GM19372 (cell line): ENCODE results near the gene CCDC34.
"Not testable (repeated sequence)": the region's sequence is repeated elsewhere in the genome, so short reads cannot be mapped to it uniquely, and the experiment has no call there.

ENCODE experiments used
- ATAC-seq: cut with Tn5 transposase; IDR thresholded peaks from one replicate; pipeline ENCODE4 v1.9.1; 2021; ENCODE audit warnings: mild to moderate bottlenecking, low read depth, moderate library complexity; ENCODE audit not compliant: unreplicated experiment

The CCDC34 gene

DNA sequence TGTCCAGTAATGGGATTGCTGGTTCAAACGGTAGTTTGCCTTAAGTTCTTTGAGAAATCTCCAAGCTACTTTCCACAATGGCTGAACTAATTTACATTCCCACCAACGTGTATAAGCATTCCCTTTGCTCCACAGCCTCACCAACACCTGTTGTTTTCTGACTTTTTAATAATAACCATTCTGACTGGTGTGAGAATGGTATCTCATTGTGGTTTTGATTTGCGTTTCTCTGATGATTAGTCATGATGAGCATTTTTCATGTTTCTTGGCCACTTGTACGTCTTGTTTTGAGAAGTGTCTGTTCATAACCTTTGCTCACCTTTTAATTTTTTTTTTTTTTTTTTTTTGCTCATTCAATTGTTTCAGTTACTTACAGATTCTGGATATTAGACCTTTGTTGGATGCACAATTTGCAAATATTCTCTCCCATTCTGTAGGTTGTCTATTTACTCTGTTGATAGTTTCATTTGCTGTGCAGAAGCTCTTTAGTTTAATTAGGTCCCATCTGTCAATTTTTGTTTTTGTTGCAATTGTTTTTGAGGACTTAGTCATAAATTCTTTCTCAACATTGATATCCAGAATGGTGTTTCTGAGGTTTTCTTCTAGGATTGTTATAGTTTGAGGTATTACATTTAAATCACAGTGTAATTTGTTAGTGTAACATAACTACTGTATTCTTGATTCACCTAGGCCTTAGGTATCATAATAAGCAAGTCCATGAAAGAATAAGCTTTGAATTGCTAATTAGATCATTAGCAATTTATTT is 33.0 kb downstream of the CCDC34 start:
- ATAC-seq: no peak

DNA sequence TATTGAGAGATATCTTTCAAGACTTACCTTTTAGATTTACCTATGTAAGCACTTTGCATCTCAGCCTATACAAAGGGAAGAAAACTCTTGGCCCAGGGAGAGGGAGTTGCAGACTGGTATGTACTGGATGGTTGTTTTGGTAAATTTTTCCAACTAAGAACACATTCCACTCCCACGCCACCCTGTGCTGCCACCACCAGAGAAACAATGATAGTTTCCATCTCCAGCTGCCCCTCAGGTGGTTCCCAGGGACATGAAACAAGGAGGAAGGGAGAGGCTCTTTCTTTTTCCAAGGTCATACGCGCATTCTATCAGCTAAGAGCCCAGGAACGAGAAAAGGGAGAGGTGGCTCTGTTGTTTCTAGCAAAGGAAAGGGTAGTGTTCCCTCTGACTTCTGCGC is 34.4 kb downstream of the CCDC34 start:
- no peak for ATAC-seq

DNA sequence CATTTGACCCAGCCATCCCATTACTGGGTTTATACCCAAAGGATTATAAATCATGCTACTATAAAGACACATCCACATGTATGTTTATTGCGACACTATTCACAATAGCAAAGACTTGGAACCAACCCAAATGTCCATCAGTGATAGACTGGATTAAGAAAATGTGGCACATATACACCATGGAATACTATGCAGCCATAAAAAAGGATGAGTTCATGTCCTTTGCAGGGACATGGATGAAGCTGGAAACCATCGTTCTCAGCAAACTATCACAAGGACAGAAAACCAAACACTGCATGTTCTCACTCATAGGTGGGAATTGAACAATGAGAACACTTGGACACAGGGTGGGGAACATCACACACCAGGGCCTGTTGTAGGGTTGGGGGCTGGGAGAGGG is 36.0 kb downstream of the CCDC34 start:
- not testable (repeated sequence) for ATAC-seq

- ATAC-seq: not testable (repeated sequence)
These were observed 40.8 kb downstream of the CCDC34 start for GRCh38 chr11:27322196-27322595.

- ATAC-seq: not testable (repeated sequence)
These were observed 41.7 kb downstream of the CCDC34 start for GRCh38 chr11:27321340-27321739.

GRCh38 chr11:27319072-27319471 is 43.9 kb downstream of the CCDC34 start:
- ATAC-seq: peak; percentile 92

DNA sequence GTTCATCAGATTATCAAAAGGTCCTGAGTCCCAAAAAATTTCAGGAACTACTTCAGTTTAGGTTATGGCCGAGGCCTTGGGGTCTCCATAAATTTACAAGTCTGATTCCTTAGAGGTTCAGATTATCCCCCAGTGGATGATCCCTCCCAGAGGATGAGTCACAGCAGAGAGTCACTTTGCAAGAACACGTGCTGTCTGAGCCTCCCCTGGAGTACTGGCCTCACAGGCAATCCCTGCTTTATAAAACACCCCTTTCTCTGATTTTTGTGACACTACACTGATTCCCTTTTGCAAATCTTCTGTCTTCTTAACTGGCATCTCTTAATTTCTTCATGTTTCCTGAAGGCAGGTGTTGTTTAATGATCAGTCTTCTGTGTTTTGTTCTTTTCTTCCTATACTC is 45.3 kb downstream of the CCDC34 start:
- no peak for ATAC-seq

- no peak for ATAC-seq
These were observed 47.2 kb downstream of the CCDC34 start for GRCh38 chr11:27315836-27316235.

- ATAC-seq: no peak
These were observed 49.7 kb downstream of the CCDC34 start for GRCh38 chr11:27313157-27313821.

DNA sequence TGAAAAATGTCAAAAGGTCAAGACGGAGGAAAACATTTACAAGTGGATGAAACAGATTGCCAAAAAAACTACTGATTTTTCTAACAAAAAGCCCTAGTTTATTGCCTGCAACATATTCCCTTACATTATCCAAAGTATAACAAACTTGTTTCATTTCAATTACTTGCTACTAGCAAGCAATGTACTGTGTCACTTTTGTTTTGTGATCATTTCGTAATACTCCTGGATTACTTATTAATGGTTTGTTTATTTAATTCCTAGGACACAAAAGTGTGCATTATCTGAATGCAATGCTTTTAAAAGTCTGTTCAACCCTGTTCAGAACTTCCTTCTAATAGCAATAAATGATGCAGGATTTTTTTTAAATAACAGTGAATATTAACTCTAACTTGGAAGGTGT is 50.9 kb downstream of the CCDC34 start:
- ATAC-seq: no peak

GRCh38 chr11:27310707-27311106 is 52.3 kb downstream of the CCDC34 start:
- no peak for ATAC-seq

DNA sequence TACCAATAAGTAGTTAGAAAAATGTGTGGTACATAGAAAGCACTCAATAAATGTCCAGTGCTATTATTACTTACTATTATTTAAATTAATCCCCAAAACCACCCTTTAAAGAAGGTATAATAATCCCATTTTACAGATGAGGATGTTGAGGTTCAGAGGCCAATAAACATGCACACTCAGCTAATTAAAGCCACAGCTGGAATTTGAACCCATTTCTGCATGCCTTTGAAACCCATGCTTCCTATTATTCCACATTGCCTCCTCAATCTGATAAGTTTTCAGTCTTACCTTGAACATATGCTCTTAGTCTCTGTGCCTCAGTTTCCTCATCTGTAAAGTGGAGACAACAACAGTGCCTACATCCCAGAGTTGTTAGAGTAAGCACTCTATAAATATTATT is 52.8 kb downstream of the CCDC34 start:
- ATAC-seq: no peak

- no peak for ATAC-seq
These were observed 54.0 kb downstream of the CCDC34 start for GRCh38 chr11:27309046-27309445.

- no peak for ATAC-seq
These were observed 55.8 kb downstream of the CCDC34 start for GRCh38 chr11:27307232-27307631.

GRCh38 chr11:27305751-27306150 is 57.3 kb downstream of the CCDC34 start:
- ATAC-seq: no peak

DNA sequence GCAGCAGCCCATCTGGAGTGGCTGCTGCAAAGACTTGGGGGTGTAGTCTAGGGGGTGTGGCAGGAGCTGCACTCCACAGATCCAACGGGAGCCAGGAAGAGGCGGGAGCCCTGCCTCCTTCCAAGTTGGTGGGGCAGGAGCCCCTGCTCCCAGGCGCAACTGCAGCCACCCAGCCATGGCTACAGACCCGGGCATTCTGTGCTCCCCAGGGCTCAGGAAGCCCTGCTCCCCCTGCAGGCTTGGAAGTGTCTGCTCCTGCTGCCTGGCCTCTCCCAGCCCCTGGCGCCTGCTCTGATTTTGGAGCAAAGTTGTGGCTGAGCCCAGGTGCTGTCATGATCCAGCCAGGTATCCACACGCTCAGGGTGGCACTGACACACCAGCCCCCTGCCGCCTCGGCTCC is 58.5 kb downstream of the CCDC34 start:
- ATAC-seq: no peak

DNA sequence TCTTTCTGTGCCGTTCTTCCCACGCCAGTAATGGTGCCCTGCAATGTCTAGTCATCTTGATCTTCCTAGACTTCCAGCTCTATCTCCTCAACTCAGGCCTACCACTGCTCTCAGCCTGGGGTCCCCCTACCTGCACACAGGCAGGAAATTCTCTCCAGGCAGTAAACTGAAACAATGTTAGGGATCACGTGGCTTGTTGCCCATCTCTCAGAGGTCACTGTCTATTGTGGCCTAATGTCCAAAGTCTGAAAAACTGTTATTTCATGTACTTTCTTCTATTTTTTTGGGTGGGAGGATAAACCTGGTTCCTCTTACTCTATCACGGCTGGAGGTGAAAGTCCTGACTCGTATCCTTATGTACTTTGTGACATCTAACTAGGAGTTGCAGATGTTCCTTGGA is 59.1 kb downstream of the CCDC34 start:
- no peak for ATAC-seq

DNA sequence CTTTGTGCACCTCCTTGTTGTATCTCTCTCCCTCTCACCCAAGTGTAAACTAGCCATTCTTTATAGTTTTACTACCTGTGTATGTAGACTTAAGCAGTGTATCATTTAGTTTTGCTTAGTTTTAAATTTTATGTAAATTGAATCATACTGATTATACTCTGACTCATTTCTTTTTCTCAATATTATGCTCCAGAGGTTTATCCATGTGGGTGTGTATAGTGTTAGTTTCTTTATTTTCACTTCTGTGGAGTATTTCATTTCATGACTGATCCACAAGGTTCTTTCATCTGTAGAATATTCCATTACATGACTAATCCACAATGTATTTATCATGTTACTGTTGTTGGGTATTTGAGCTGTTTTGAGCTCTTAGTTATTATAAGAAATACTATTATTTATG is 62.0 kb downstream of the CCDC34 start:
- ATAC-seq: no peak

- no peak for ATAC-seq
These were observed 65.4 kb downstream of the CCDC34 start for GRCh38 chr11:27297616-27298015.

DNA sequence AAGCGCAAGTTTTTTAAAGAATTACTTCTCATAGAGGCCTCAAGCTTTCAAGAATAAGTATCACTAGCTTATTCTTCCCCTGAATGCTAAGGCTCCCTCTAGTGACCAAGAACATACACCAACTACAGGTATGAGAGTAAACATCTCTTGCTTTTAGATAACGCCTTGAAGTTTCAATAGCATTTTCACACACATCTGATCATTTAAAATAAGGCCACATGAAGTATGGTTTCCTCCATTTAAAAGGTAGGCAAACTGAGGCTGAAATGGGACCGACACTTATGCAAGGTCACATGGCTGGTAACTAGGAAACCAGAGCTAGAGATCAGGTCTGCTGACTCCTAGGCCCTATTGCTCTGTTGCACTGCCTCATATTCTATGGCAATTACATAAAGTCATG is 66.5 kb downstream of the CCDC34 start:
- ATAC-seq: peak; percentile 84

DNA sequence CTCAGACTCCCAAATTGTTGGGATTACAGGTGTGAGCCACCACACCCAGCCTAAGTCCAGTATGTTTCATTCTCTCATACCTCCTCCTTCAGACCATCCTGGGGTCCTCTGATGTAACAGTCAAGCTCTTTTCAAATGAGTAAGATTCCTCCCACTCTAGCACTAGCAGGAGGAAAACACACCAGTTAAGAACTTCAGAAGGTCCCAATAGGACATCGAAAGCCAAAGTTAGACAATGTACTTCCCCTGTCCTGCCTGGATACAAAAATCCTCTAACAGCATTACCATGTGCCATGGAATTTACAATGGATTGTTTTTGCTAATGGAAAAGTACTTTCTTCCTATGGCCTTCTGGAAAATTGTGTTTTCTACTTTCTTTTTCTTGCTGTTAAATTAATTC is 67.1 kb downstream of the CCDC34 start:
- ATAC-seq: no peak

DNA sequence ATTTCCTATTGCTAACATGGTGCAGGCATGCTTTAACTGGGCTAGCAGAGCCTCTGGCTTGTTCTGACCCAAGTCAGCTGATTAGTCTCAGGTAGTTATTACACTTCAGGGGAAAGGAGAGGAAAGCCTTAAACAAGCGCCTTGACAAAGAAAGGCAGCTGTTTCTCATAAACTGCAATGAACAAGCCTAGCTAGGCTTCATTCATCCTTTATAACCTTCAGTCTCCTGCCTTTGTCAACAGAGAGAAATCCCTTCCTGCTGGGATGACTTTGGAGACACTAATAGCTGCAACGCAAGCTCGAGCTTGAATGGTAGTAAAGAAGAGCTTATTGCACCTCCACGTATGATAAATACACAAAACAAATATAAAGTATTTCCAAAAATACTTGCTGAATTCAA is 68.4 kb downstream of the CCDC34 start:
- ATAC-seq: no peak
